ENCODE measurements around the gene CASZ1. TPM values are rescaled to one million over a fixed set of nuclear protein-coding genes. Genes with fewer than 3 reads are reported as not detected.

Gene CASZ1
- total RNA-seq, 4 donors from 2014 or later: 39.1 to 215 (median 115) TPM

DNA sequence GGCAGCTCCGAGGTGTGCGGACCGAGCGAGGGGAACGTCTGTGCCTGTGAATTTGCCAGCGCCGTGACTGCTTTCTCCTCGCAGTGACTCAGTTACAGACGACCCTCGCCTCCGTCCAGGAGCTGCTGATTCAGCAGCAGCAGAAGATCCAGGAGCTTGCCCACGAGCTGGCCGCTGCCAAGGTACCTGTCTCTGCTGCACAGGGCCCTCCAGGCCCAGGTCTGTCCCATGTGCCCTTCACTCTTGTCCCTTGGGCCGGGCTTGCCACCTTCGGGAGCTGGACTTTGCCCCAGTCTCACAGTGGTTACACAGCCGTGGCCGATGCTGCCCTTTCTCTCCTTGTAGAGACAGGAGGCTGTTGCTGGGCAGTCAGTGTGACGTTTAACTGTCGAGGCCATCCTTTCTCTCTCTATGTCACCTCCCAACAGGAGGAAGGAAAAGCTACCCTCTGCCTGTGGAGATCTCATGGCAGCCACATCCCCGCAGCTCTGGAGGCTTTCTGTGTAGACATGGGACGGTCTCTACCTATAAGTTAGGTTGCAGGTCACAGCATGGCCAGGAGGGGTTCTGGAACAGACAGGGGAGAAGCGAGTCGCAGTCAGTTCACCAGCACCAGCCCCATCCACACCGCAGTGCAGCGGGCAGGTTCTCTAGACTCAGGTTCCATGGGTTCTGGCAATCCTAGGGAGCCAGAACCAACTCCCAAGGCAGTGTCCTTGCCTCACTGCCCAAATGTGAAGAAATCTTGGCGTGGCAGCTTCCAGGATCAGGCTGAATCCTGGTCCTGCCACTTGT lies 172.0 kb downstream of the CASZ1 start:
- 90% methylated on average over 26 of the region's 26 CpGs; no CpG with 5 or more reads in 1 of the 2 donors for WGBS, 2 donors (ENCODE audit: low coverage in 1 of 2)
- no peak overlapping the region for H3K4me3 ChIP-seq
- intact Hi-C loops (cut with DNase I; ENCODE audit: low total_unique reads) (no loop called here), in situ Hi-C loops (cut with MboI; ENCODE audit: low pct_ligation_motif_present in 1 of 4, low pct_unique_long_range_greater_than_20kb in 1 of 4, low sequenced_read_pairs in 3 of 4) (no loop called here)
- H3K27me3 ChIP-seq: no peaks in the 10 kb centered on the region
- peaks cover 0 to 6% (median 0%) of the 10 kb centered on the region in 4 donors for H3K36me3 ChIP-seq
- H3K4me1 ChIP-seq: no peaks in the 10 kb centered on the region
- TF ChIP-seq POLR2A (IDR thresholded peaks at IDR 0.05): no peak
- no peak for TF ChIP-seq POLR2AphosphoS5 (IDR thresholded peaks at IDR 0.05)
- TF ChIP-seq, protein P1, sequence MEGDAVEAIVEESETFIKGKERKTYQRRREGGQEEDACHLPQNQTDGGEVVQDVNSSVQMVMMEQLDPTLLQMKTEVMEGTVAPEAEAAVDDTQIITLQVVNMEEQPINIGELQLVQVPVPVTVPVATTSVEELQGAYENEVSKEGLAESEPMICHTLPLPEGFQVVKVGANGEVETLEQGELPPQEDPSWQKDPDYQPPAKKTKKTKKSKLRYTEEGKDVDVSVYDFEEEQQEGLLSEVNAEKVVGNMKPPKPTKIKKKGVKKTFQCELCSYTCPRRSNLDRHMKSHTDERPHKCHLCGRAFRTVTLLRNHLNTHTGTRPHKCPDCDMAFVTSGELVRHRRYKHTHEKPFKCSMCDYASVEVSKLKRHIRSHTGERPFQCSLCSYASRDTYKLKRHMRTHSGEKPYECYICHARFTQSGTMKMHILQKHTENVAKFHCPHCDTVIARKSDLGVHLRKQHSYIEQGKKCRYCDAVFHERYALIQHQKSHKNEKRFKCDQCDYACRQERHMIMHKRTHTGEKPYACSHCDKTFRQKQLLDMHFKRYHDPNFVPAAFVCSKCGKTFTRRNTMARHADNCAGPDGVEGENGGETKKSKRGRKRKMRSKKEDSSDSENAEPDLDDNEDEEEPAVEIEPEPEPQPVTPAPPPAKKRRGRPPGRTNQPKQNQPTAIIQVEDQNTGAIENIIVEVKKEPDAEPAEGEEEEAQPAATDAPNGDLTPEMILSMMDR (IDR thresholded peaks at IDR 0.05): no peak
- no peak for TF ChIP-seq EP300 (IDR thresholded peaks at IDR 0.05; ENCODE audit: low read depth)
- no peak overlapping the region for H3K27ac ChIP-seq
- H3K9me3 ChIP-seq: no peaks in the 10 kb centered on the region
- DNase-seq: no peak

DNA sequence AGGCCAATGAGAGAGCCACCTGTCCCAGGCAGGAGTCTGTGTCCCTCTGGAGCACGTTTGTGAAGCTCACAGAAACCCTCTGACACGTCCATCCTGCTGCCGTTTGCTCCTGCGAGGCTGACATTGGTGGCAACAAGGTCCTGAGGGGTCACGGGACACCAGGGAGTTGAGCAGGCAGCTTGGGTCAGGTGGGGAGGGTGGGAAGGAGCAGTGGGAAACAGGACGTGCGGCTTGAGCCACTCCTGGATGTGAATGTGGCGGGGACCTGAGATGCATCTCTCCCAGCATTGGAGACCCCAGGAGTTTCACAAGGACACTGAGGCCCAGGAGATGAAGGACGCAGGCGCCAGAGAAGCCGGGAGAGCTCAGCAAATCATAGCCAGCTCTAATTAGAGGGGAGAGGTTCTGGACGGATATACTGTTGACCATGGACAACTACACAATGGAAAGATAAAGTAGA lies 172.7 kb downstream of the CASZ1 start:
- TF ChIP-seq POLR2A (IDR thresholded peaks at IDR 0.05) (no peak), POLR2AphosphoS5 (IDR thresholded peaks at IDR 0.05) (no peak), EP300 (IDR thresholded peaks at IDR 0.05; ENCODE audit: low read depth) (no peak)
- TF ChIP-seq, protein P1 (IDR thresholded peaks at IDR 0.05): no peak
- Histone ChIP-seq H3K27ac (no peak overlapping the region), H3K4me1 (no peaks in the 10 kb centered on the region), H3K9me3 (no peaks in the 10 kb centered on the region), H3K4me3 (no peak overlapping the region), H3K27me3 (no peaks in the 10 kb centered on the region), H3K36me3 (peaks cover 0 to 6% (median 0%) of the 10 kb centered on the region in 4 donors)
- DNase-seq: no peak
- in situ Hi-C loops (cut with MboI; ENCODE audit: low pct_ligation_motif_present in 1 of 4, low pct_unique_long_range_greater_than_20kb in 1 of 4, low sequenced_read_pairs in 3 of 4): no loop called here
- intact Hi-C loops (cut with DNase I; ENCODE audit: low total_unique reads): no loop called here
- 88 to 91% methylated on average over 4 to 12 of the region's 12 CpGs for WGBS, 2 donors (ENCODE audit: low coverage in 1 of 2)

DNA sequence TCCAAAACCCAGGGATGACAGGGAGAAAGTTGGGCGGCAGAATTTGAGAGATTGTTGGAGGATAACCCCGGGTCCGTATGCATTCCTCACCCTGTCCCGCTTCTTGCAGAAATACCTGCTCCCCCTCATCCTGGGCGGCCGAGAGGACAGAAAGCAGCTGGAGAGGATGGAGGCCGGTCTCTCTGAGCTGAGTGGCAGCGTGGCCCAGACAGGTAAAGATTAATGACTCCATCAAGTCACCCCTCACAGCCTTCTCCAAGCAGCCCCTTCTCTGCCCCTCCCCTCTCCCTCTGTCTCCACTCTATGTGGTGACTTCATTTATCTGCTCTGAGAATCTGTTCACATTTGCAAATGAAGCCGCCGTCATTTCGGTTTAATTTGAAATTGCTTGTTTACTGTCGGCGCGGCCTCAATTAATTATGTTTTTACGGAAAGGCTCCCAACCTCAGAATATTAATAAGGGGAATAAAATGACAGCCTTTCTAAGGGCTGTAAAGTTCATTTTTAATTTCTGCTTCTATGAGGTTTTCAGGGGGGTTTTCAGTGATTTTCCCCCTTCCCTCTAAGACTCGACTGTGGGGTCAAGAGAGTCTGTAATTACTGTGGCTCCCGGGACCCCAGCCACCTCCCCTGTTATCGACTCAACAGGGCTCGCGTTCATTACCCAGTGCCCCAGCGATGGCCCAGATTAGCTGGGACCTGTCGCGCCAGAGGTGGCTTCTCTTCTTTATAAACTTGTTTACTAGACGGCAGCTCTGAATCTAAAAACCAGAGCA lies 173.3 kb downstream of the CASZ1 start:
- no peak for DNase-seq
- Histone ChIP-seq H3K27me3 (no peaks in the 10 kb centered on the region), H3K9me3 (no peaks in the 10 kb centered on the region), H3K27ac (no peak overlapping the region), H3K36me3 (peaks cover 0 to 6% (median 0%) of the 10 kb centered on the region in 4 donors), H3K4me1 (no peaks in the 10 kb centered on the region), H3K4me3 (no peak overlapping the region)
- TF ChIP-seq, protein P1 (IDR thresholded peaks at IDR 0.05): no peak
- no peak for TF ChIP-seq POLR2AphosphoS5 (IDR thresholded peaks at IDR 0.05)
- TF ChIP-seq EP300 (IDR thresholded peaks at IDR 0.05; ENCODE audit: low read depth): no peak
- no peak for TF ChIP-seq POLR2A (IDR thresholded peaks at IDR 0.05)
- in situ Hi-C loops (cut with MboI; ENCODE audit: low pct_ligation_motif_present in 1 of 4, low pct_unique_long_range_greater_than_20kb in 1 of 4, low sequenced_read_pairs in 3 of 4) (no loop called here), intact Hi-C loops (cut with DNase I; ENCODE audit: low total_unique reads) (no loop called here)
- WGBS, 2 donors (ENCODE audit: low coverage in 1 of 2): 94 to 95% methylated on average over 8 to 24 of the region's 24 CpGs

DNA sequence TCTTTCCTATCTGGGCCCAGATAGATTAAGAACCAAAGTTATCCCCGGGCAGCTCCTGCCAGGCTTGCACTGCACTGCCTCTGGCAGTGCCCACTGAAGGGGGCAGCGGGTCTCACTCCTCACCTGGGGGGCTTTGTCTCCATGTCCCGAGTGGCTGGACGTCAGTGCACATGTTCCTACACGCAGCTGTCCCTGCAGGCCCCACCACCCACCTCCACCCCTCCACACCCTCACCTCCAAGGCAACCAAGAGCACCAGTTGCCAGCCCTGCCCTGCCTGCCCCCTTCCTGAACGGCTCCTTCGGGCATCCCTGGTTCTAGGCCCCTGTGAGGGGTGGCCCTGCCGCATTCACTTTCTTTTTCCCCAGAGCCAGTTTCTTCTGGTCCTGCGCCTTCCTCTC lies 174.5 kb downstream of the CASZ1 start:
- intact Hi-C loops (cut with DNase I; ENCODE audit: low total_unique reads): no loop called here
- no peak for TF ChIP-seq EP300 (IDR thresholded peaks at IDR 0.05; ENCODE audit: low read depth)
- TF ChIP-seq, protein P1 (IDR thresholded peaks at IDR 0.05): no peak
- TF ChIP-seq POLR2AphosphoS5 (IDR thresholded peaks at IDR 0.05): no peak
- TF ChIP-seq POLR2A (IDR thresholded peaks at IDR 0.05): no peak
- Histone ChIP-seq H3K27ac (no peak overlapping the region), H3K9me3 (no peaks in the 10 kb centered on the region), H3K27me3 (no peaks in the 10 kb centered on the region), H3K36me3 (peaks cover 0 to 6% (median 0%) of the 10 kb centered on the region in 4 donors), H3K4me1 (no peaks in the 10 kb centered on the region), H3K4me3 (no peak overlapping the region)
- in situ Hi-C loops (cut with MboI; ENCODE audit: low pct_ligation_motif_present in 1 of 4, low pct_unique_long_range_greater_than_20kb in 1 of 4, low sequenced_read_pairs in 3 of 4): no loop called here
- 91% methylated on average over 9 of the region's 9 CpGs; no CpG with 5 or more reads in 1 of the 2 donors for WGBS, 2 donors (ENCODE audit: low coverage in 1 of 2)
- DNase-seq: no peak
